Measurements from ENCODE around the gene MTCL3. TPM values are rescaled to one million over a fixed set of nuclear protein-coding genes. Genes with fewer than 3 reads are reported as not detected.
"Not testable (repeated sequence)": the region's sequence is repeated elsewhere in the genome, so short reads cannot be mapped to it uniquely, and the experiment has no call there.

MTCL3 gene

GRCh38 chr6:127441881-127442280 is 77.3 kb downstream of the MTCL3 start:
- peaks cover 0 to under 1% (median 0%) of the 10 kb centered on the region in 3 donors for H3K9me3 Mint-ChIP-seq
- H3K27me3 Mint-ChIP-seq = no peaks in the 10 kb centered on the region
- H3K4me3 Mint-ChIP-seq = no peak overlapping the region

GRCh38 chr6:127439718-127440117 is 79.4 kb downstream of the MTCL3 start:
- Mint-ChIP-seq H3K4me3 (no peak overlapping the region), H3K27me3 (no peaks in the 10 kb centered on the region), H3K36me3 (peaks cover 1% of the 10 kb centered on the region), H3K4me1 (no peaks in the 10 kb centered on the region), H3K9me3 (peaks cover 0 to 2% (median 0%) of the 10 kb centered on the region in 3 donors), H3K27ac (no peak overlapping the region)

More at GRCh38 chr6:127441881-127442280, 77.3 kb downstream of the MTCL3 start:
- Mint-ChIP-seq H3K27ac (no peak overlapping the region), H3K4me1 (no peaks in the 10 kb centered on the region), H3K36me3 (peaks cover under 1% of the 10 kb centered on the region)

GRCh38 chr6:127436578-127437110 is 82.5 kb downstream of the MTCL3 start:
- no peak overlapping the region for H3K27ac Mint-ChIP-seq
- no peaks in the 10 kb centered on the region for H3K27me3 Mint-ChIP-seq
- peaks cover 0 to 2% (median 0%) of the 10 kb centered on the region in 3 donors for H3K9me3 Mint-ChIP-seq
- H3K36me3 Mint-ChIP-seq = peaks cover 1% of the 10 kb centered on the region
- no peaks in the 10 kb centered on the region for H3K4me1 Mint-ChIP-seq
- H3K4me3 Mint-ChIP-seq = no peak overlapping the region

- Mint-ChIP-seq H3K4me1 (no peaks in the 10 kb centered on the region), H3K9me3 (peaks cover 0 to 2% (median 0%) of the 10 kb centered on the region in 3 donors), H3K27ac (no peak overlapping the region), H3K36me3 (peaks cover 1% of the 10 kb centered on the region), H3K27me3 (no peaks in the 10 kb centered on the region), H3K4me3 (no peak overlapping the region)
Measured at GRCh38 chr6:127435626-127436220, 83.4 kb downstream of the MTCL3 start.

- Mint-ChIP-seq H3K27me3 (no peaks in the 10 kb centered on the region), H3K4me3 (no peak overlapping the region), H3K9me3 (peaks cover 0 to 2% (median 0%) of the 10 kb centered on the region in 3 donors), H3K36me3 (peaks cover 1% of the 10 kb centered on the region), H3K27ac (no peak overlapping the region), H3K4me1 (no peaks in the 10 kb centered on the region)
Measured at GRCh38 chr6:127434651-127435050, 84.5 kb downstream of the MTCL3 start.

- not testable (repeated sequence) for H3K9me3 Mint-ChIP-seq, H3K36me3 Mint-ChIP-seq
- peaks cover 10 to 11% (median 10%) of the 10 kb centered on the region in 3 donors for H3K4me1 Mint-ChIP-seq
Measured at GRCh38 chr6:127428562-127428961, 90.6 kb downstream of the MTCL3 start.

GRCh38 chr6:127423921-127424320 is 95.2 kb downstream of the MTCL3 start:
- Mint-ChIP-seq H3K36me3 (no peaks in the 10 kb centered on the region), H3K4me3 (peak overlapping the region in 2 of 4 donors; percentile 19 to 69), H3K27ac (peak overlapping the region; percentile 3 to 88 (median 32)), H3K9me3 (peaks cover 0 to 4% (median 4%) of the 10 kb centered on the region in 3 donors), H3K4me1 (peaks cover 10 to 19% (median 16%) of the 10 kb centered on the region in 3 donors), H3K27me3 (peaks cover 3% of the 10 kb centered on the region)

More at GRCh38 chr6:127428562-127428961, 90.6 kb downstream of the MTCL3 start:
- H3K27me3 Mint-ChIP-seq, H3K27ac Mint-ChIP-seq, H3K4me3 Mint-ChIP-seq: not testable (repeated sequence)

Other genes starting within 250 kb of the MTCL3 start
- 77.5 TPM for gene ECHDC1, start 175.7 kb downstream of the MTCL3 start, polyA plus RNA-seq
- 0.76 TPM for gene KIAA0408, start 59.9 kb downstream of the MTCL3 start, polyA plus RNA-seq
- not detected for gene C6orf58, start 57.8 kb upstream of the MTCL3 start, polyA plus RNA-seq

Measured in IgD-negative memory B cell (primary cell).